HG03175 (cell line): ENCODE data around the gene TRPM2.
"Not testable (repeated sequence)": the region's sequence is repeated elsewhere in the genome, so short reads cannot be mapped to it uniquely, and the experiment has no call there.

ENCODE experiments used
- ATAC-seq: cut with Tn5 transposase; IDR thresholded peaks from one replicate; pipeline ENCODE4 v1.9.1; 2021; ENCODE audit warnings: mild to moderate bottlenecking, moderate library complexity; ENCODE audit not compliant: unreplicated experiment

The TRPM2 gene

DNA sequence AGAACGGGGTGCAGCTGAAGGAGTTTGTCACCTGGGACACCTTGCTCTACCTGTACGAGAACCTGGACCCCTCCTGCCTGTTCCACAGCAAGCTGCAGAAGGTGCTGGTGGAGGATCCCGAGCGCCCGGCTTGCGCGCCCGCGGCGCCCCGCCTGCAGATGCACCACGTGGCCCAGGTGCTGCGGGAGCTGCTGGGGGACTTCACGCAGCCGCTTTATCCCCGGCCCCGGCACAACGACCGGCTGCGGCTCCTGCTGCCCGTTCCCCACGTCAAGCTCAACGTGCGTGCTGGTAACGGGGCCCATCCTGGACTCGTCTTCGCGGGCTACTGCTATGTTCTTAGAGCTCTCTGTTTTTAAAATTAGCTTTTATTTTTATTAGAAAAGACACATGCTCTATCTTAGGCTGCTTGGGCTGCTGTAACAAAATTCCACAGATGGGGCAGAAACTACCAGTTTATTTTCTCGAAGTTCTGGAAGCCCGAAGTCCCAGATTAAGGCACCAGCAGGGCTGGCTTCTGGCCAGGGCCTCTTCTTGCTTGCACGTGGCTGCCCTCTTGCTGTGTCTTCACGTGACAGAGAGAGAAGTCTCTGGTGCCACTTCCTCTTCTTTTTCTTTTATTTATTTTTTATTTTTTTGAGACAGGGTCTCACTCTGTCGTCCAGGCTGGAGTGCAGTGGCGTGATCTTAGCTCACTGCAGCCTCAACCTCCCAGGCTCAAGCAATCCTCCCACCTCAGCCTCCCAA, 38.1 kb downstream of the TRPM2 start:
- no peak for ATAC-seq

DNA sequence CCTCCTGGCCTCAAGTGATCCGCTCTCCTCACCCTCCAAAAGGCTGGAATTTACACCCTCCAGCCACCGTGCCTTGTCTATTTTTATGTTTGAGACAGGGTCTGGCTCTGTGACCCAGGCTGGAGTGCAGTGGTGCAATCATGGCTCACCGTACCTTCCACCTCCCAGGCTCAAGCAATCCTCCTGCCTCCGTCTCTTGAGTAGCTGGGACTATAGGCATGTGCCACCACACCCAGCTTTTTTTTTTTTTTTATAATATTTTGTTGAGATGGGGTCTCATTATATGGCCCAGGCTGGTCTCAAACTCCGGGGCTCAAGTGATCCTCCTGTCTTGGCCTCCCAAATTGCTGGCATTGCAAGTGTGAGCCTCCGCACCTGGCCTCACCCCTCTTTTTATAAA, 38.8 kb downstream of the TRPM2 start:
- no peak for ATAC-seq

DNA sequence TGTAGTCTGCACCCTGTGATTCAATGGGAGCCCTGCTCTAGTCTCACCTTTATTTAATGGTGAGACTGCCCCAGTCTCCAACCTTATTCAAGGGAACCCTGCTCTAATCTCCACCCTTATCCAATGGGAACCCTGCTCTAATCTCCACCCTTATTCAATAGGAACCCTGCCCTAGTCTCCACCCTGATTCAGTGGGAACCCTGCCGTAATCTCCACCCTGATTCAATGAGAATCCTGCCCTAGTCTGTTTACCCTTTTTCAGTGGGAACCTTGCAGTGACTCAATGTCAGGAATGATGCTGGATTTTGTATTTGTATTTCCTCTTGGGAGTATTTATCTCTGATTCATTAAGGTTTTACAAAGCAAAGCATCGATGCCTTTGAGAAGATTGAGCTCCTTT, 39.5 kb downstream of the TRPM2 start:
- ATAC-seq, result no peak

DNA sequence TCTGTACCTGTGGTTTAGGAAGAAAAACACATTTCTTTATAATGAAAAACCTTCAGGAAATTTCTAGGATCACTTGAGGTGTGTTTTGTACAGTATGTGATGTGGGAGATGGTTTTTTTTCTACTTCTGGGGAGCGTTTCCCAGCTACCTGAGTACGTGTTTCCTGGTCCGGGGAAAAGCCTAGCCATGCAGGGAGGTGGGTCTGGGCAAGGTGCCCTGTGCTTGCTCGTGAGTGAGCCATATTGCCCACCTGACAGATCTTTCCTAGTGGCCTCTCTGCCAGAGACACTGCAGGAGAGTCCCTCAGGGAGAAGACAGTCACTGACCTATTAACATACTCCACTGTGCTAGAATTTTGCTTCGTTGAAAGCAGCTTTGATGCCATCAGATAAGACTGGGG, 41.3 kb downstream of the TRPM2 start:
- no peak for ATAC-seq

DNA sequence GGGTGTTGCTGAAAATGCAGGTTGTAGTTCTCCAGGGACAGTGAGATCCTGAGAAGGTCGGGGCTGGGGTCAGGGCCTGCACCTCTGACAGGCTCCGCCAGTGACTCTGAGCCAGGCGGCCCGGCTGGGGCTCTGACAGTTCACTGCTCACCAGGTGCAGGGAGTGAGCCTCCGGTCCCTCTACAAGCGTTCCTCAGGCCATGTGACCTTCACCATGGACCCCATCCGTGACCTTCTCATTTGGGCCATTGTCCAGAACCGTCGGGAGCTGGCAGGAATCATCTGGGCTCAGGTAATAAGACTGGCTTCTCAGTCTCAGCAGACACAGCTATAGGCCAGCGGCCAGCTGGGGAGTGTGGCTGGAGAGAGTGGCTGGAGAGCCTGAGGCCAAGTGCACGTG, 41.8 kb downstream of the TRPM2 start:
- no peak for ATAC-seq

DNA sequence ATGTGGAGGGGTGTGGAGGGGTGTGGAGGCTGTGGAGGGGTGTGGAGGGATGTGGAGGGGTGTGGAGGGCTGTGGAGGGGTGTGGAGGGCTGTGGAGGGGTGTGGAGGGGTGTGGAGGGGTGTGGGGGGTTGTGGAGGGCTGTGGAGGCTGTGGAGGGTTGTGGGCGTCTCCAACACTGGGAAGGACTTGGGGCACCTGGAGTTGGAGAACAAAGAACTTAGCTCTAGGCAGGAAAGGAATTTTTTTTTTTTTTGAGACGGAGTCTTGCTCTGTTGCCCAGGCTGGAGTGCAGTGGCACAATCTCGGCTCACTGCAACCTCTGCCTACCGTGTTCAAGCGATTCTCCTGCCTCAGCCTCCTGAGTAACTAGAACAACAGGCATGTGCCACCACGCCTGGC, 43.4 kb downstream of the TRPM2 start:
- ATAC-seq, result not testable (repeated sequence)

DNA sequence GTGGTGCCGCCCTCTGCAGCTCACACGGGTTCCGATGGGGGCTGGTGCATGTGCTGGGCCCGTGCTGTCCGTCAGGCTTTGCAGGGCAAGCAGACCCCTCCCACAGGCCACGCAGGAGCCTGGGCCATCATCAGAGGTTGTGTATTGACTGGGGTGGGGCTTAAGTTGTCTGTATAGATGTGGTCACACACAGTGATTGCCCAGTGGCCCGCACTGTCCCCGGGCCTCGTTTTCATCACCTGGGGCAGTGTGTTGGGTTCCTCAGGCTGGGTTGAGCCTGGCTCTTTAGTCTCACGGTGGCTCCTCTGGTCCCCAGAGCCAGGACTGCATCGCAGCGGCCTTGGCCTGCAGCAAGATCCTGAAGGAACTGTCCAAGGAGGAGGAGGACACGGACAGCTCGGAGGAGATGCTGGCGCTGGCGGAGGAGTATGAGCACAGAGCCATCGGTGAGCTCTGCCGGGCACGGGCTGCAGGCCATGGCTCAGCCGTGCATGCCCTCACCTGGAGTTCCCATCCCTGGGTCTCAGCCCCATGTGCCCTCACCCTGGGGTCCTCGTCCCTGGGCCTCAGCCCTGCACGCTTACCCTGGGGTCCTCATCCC, 44.1 kb downstream of the TRPM2 start:
- no peak for ATAC-seq

DNA sequence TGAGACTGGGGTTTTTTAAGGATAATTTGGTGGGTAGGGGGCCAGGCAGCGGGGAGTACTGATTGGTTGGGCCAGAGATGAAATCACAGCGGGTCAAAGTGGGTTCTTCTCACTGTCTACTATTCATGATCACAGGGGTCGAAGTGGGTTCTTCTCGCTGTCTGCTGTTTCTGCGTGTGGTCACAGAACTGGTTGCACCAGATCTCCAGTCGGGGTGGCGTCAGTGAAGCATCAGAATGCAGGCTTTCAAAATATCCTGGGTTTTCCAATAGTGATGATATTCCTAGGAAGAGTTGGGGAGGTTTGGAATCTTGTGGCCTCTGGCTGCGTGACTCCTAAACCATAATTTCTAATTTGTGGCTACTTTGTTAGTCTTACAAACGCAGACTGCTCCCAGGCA, 45.1 kb downstream of the TRPM2 start:
- no peak for ATAC-seq

DNA sequence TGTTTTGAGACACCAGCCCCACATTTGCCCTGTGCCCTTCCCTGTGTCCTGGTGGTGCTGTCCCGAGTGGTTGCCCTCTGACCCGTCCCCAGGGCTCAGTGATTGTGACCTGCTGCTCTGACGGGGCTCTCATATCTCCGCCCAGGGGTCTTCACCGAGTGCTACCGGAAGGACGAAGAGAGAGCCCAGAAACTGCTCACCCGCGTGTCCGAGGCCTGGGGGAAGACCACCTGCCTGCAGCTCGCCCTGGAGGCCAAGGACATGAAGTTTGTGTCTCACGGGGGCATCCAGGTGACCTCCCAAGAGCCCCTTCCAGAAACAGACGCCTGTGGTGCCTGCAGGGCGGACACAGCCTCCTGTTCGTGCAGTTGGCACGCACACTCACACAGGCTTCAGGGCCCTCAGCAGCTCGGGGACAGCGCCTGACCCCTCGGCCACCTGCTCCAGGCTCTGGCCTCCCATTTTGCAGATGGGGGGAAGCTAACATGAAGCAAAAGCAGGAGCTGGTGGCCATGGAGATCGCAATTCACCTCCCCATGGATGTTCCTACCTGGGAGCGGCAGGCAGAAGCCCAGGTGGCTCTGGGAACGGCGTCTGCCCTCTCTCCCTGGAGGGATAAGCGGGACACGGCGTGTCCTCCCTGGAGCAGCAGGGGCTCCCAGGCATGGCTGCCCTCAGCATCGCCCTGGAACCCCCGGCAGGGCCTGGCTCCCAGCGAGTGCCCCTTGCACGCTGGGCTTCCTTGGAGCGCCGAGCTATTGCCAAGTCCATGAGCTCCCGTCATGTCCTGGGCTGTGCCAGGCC, 45.9 kb downstream of the TRPM2 start:
- no peak for ATAC-seq

DNA sequence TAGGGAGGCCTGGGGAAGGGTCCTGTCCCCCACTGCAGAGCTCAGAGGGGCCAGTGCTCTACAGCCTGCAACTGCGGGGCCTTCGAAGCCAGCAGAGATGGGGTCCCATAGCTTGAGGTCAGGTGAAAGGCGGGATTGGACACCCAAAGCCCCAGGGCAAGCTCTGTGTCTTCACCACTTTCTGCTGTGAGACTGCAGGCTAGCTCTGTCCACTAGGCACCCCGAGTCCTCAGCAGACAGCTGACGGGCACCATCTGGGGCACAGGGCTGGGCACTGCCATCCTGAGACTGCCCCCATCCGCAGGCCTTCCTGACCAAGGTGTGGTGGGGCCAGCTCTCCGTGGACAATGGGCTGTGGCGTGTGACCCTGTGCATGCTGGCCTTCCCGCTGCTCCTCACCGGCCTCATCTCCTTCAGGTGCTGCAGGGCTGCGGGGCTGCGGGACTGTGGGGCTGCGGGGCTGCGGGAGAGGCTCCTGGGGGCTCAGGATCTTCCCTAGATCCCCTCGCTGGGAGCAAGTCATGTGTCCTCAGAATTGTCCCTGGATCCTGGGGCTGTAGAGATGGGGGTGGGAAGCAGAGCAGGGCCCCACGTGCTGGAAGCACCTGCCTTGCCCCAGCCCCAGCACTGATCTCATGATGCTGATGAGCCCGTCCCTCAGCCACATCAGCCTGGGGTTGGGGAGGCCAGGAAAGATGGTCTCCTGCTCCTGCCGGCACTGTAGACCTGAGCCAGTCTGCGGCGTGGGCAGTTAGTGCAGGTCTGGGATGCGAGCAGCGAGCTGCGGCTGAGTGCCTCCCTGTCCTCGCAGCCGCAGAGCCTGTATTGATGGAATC, 46.8 kb downstream of the TRPM2 start:
- ATAC-seq, result no peak

DNA sequence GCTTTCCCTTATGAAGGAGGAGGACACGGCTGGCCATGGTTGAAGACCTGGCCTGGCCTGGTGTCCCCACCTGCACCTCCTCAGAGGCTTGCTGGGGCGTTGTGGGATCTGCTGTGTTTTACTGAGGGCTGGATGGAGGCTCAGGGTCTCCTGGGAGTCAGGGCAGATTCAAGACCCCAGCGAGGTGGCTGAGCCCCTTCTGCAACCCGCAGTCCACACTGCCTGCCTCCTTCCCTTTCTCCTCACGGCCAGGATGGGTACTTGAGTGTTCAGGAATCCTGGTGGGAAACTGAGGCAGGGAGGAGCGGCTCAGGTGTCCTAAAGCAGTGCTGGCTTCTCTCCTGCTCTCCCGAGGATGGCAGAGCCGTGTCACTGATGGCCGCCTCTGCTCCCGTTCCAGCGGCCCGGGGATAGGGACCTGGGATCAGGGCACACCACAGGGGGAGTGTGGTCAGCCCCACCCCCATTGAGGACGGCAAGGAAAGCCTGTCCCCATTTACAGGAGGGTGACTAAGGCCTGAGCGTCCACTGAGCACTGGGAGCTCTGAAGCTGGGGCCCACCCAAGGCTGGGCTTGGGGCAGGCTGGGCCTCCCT, 47.5 kb downstream of the TRPM2 start:
- no peak for ATAC-seq

DNA sequence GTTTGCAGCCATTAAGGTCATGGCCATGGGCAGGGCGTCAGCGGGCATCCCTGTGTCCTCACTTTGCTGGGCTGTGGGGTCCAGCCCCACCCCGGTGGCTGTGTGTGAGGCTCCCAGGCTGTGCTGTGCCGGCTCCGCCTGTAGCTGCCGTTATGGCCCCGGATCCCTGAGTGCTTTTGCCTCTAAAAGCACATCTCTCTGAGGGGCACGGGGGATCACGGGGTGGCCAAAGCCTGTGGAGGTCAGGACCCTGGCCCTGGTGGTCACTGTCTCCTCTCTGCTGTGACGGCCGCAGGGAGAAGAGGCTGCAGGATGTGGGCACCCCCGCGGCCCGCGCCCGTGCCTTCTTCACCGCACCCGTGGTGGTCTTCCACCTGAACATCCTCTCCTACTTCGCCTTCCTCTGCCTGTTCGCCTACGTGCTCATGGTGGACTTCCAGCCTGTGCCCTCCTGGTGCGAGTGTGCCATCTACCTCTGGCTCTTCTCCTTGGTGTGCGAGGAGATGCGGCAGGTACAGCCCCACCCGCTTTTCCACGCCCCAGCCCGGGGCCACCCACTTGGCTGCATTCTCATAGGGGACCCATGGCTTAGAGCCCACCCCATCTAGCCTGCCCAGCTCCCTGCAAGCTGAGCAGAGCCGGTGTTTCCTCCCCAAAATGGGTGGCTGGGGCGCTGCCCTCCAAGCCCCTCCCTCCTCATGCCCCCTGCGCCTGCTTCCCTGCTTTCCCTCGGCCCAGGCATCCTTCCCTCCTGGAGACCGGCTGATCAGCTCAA, 48.2 kb downstream of the TRPM2 start:
- no peak for ATAC-seq

DNA sequence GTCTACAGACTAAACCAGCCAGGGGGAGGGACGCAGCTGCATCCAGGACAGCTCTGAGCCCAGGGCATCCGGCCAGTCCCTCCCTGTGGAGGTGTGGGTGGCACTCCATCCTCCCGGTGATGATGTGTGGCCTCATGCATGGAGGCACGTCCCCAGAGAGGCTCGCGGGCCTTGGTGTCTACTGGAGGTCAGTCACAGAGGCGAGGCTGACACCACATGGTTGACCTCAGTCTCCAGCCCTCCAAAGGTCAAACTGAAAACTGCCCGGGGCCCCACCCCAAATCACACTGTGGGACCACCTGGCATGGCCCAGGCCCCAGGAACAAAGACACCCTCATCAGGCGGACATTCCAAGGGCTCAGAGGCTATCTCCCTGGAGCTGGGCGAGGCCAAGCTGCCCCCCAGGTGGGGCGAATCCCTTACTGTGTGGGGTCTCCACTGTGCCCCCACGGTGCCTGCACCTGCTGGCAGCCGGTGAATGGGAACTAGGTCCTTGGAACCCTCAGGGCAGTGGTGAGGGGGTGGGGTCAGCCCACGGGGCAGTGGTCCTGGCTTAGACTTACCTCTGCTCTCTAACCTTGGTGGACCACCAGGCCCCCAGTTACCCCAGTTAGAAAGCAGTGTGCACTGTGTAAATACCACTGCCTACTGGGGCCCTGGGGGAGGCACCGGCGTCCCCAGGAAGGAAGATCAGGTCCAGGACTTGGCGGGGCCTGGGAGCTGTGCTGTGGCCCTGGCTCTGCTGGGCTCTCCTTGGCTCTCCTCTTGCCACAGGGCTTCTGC, 49.1 kb downstream of the TRPM2 start:
- no peak for ATAC-seq

DNA sequence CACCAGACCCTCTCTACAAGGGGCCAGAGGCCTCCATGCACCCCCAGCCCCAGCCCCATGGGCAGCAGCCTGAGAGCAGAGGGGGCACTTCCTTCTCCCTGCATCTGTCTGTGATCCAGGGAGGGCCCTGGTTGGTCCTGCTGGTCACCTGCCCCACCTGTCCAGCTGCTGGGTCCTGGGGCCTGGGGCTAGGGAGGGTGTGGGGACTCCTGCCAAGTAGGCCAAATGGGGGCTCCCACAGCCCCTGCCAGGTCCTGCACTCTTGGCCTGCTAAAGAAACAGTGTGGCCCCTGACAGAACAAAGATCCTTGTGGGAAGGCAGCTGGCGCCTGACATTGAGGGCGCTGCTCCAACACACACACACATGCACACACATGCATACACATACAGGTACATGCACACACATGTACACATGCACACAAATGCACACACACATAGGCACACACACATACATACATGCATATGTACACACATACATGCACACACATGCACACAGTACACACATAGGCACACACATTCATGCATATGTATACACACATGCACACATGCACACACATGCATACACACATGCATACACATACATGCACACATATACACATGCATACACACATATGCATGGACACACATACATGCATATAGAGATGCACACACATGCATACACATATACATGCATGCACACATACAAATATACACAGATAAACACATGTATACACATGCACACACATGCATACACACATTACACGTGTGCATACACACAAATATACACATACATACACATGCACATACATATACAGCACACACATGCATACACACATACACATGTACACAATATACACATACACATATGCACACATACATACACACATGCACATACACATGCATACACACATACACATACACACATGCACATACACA, 49.9 kb downstream of the TRPM2 start:
- ATAC-seq, result no peak

DNA sequence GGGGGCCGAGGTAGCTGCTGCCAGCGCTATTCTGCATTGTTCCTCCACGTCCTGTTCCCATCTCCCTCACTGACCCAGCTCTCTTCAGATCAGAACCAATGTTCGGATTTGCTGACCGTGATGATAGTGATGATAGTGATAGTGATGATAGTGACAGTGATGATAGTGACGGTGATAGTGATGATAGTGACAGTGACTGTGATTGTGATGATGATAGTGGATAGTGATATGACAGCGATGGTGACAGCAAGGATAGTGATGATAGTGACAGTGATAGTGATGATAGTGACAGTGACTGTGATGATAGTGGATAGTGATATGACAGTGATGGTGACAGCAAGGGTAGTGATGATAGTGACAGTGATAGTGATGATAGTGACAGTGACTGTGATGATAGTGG, 51.1 kb downstream of the TRPM2 start:
- not testable (repeated sequence) for ATAC-seq

DNA sequence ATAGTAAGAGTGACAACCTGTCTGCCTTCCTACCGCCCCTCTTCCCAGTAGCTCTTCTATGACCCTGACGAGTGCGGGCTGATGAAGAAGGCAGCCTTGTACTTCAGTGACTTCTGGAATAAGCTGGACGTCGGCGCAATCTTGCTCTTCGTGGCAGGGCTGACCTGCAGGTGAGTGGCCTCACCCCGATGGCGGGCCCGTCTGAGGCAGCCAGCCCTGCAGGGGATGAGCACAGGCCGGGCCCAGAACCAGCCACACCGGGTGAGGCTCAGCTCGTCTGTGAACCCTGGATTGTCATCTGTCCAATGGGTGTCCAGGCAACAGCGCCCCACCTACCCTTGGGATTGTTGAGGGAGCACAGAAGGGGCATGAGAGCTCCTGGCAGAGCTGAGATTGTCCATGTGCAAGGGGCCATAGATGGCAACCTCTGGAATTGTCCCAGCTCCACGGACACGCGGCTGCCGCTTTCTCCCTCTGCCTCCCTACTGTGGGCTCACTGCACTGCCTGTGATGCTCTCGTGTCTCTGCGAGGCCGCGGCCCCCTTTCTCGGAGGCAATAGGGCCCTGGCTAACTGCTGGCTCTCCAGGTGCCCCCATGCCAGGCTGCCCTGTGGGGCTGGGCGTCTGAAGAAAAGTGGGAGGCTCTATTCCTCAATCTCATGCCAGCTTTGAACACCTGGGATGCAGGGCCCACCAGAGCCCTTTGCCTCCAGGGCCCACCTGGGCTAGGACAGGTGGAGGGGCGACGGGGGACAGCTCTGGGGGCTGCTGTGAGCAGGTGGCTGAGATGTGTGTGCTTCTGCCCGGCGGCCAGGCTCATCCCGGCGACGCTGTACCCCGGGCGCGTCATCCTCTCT, 51.9 kb downstream of the TRPM2 start:
- ATAC-seq, result no peak
